Trophoblast cell (in vitro differentiated cells and primary cell): ENCODE measurements around the gene TPST1.
A peak's percentile ranks its signal among the peaks of the same experiment; 100 is the strongest.
"Not testable (repeated sequence)": the region's sequence is repeated elsewhere in the genome, so short reads cannot be mapped to it uniquely, and the experiment has no call there.

Experiments used
- DNase-seq, 2 donors: peaks; one replicate each; pipeline ENCODE4 v3.0.0-alpha.2; 2016
- H2AFZ ChIP-seq: 2 replicates; pipeline ENCODE4 v1.6.1; 2013; ENCODE audit warnings: low read length, moderate library complexity, mild to moderate bottlenecking; ENCODE audit not compliant: insufficient read depth, poor library complexity
- H2AK5ac ChIP-seq: 2 replicates; pipeline ENCODE4 v1.6.1; 2013; ENCODE audit warnings: mild to moderate bottlenecking, low read length
- H2BK120ac ChIP-seq: 2 replicates; pipeline ENCODE4 v1.6.1; 2013; ENCODE audit warnings: low read length, mild to moderate bottlenecking, moderate library complexity; ENCODE audit not compliant: insufficient read depth, poor library complexity
- H2BK12ac ChIP-seq: 2 replicates; pipeline ENCODE4 v1.6.1; 2013; ENCODE audit warnings: mild to moderate bottlenecking, low read length, moderate library complexity
- H2BK5ac ChIP-seq: 2 replicates; pipeline ENCODE4 v1.6.1; 2013; ENCODE audit warnings: low read length, low read depth, moderate library complexity, mild to moderate bottlenecking; ENCODE audit not compliant: poor library complexity
- H3K14ac ChIP-seq: 2 replicates; pipeline ENCODE4 v1.6.1; 2013; ENCODE audit warnings: mild to moderate bottlenecking, low read length
- H3K18ac ChIP-seq: 2 replicates; pipeline ENCODE4 v1.6.1; 2013; ENCODE audit warnings: mild to moderate bottlenecking, low read length
- H3K23ac ChIP-seq: 2 replicates; pipeline ENCODE4 v1.6.1; 2013; ENCODE audit warnings: low read length
- H3K27ac ChIP-seq: 2 replicates; pipeline ENCODE4 v1.5.1; 2013; ENCODE audit warnings: low read depth, mild to moderate bottlenecking, inconsistent platforms, low read length, moderate library complexity
- H3K27me3 ChIP-seq: 2 replicates; pipeline ENCODE4 v1.6.1; 2013; ENCODE audit warnings: inconsistent platforms, mild to moderate bottlenecking, low read length, moderate library complexity; ENCODE audit not compliant: insufficient read depth
- H3K36me3 ChIP-seq, 2 experiments: 1 replicate in 1 of 2; 2 replicates in 1 of 2; pipeline ENCODE4 v1.6.1; 2013; ENCODE audit warnings: low read length in 2 of 2, mild to moderate bottlenecking in 2 of 2, moderate library complexity in 1 of 2; ENCODE audit not compliant: insufficient read depth in 2 of 2, control insufficient read depth in 1 of 2
- H3K4ac ChIP-seq: 2 replicates; pipeline ENCODE4 v1.6.1; 2013; ENCODE audit warnings: low read depth, mild to moderate bottlenecking, low read length, moderate library complexity
- H3K4me1 ChIP-seq, 2 experiments: 1 replicate in 1 of 2; 2 replicates in 1 of 2; pipeline ENCODE4 v1.6.1; 2013; ENCODE audit warnings: low read length in 2 of 2, mild to moderate bottlenecking in 2 of 2, moderate library complexity in 1 of 2; ENCODE audit not compliant: insufficient read depth in 2 of 2, control insufficient read depth in 1 of 2
- H3K4me2 ChIP-seq: 2 replicates; pipeline ENCODE4 v1.6.1; 2013; ENCODE audit warnings: inconsistent platforms, mild to moderate bottlenecking, low read length, moderate library complexity
- H3K4me3 ChIP-seq: 2 replicates; pipeline ENCODE4 v1.5.1; 2013; ENCODE audit warnings: mild to moderate bottlenecking, low read depth, low read length, inconsistent platforms
- H3K79me1 ChIP-seq: one replicate; pipeline ENCODE4 v1.6.1; 2013; ENCODE audit warnings: low read length
- H3K79me2 ChIP-seq: 2 replicates; pipeline ENCODE4 v1.6.1; 2013; ENCODE audit warnings: low read length, mild to moderate bottlenecking; ENCODE audit not compliant: control insufficient read depth, insufficient read depth, poor library complexity
- H3K9ac ChIP-seq: 2 replicates; pipeline ENCODE4 v1.6.1; 2013; ENCODE audit warnings: mild to moderate bottlenecking, low read length
- H3K9me3 ChIP-seq: 2 replicates; pipeline ENCODE4 v1.6.1; 2013; ENCODE audit warnings: low read depth, mild to moderate bottlenecking, control low read depth, inconsistent platforms, low read length; ENCODE audit not compliant: insufficient read depth
- H4K12ac ChIP-seq: 2 replicates; pipeline ENCODE4 v1.6.1; 2013; ENCODE audit warnings: low read depth, mild to moderate bottlenecking, low read length, moderate library complexity
- H4K8ac ChIP-seq: 2 replicates; pipeline ENCODE4 v1.6.1; 2013; ENCODE audit warnings: low read depth, mild to moderate bottlenecking, low read length, moderate library complexity
- H4K91ac ChIP-seq: one replicate; pipeline ENCODE4 v1.6.1; 2013; ENCODE audit warnings: low read depth, mild to moderate bottlenecking, low read length, moderate library complexity
- WGBS: extraction: QIAGEN DNeasy Blood & Tissue Kit; methylation state at CpG from one replicate; pipeline ENCODE4 v1.1.7; 2013; ENCODE audit warnings: missing lambda C conversion rate; ENCODE audit not compliant: insufficient read length, insufficient coverage; ENCODE audit errors: extremely low coverage; 5-methylcytosine and 5-hydroxymethylcytosine counted together

Gene TPST1

GRCh38 chr7:66374141-66374840, 169.2 kb downstream of the TPST1 start:
- H2AFZ ChIP-seq, H2BK12ac ChIP-seq, H4K8ac ChIP-seq, H2BK5ac ChIP-seq, H3K4me3 ChIP-seq, H3K4me1 ChIP-seq, DNase-seq, H3K9me3 ChIP-seq, H3K27ac ChIP-seq, H2AK5ac ChIP-seq, H3K14ac ChIP-seq, H4K12ac ChIP-seq, H2BK120ac ChIP-seq, H4K91ac ChIP-seq, H3K79me2 ChIP-seq, H3K4ac ChIP-seq, H3K36me3 ChIP-seq, H3K79me1 ChIP-seq, H3K23ac ChIP-seq, H3K9ac ChIP-seq, H3K27me3 ChIP-seq, H3K4me2 ChIP-seq, H3K18ac ChIP-seq: not testable (repeated sequence)
- no CpG with 5 or more reads among the region's 5 CpGs for WGBS

- H3K18ac ChIP-seq: no peak overlapping the region
- no peak overlapping the region for H4K8ac ChIP-seq
- H3K4ac ChIP-seq: no peak overlapping the region
- H3K9ac ChIP-seq: no peak overlapping the region
- H3K4me3 ChIP-seq: no peak overlapping the region
- DNase-seq: no peak
- no peaks in the 10 kb centered on the region for H3K4me1 ChIP-seq
- no peak overlapping the region for H2BK12ac ChIP-seq
- no CpG with 5 or more reads among the region's 45 CpGs for WGBS
- no peaks in the 10 kb centered on the region for H3K79me1 ChIP-seq
- no peak overlapping the region for H3K4me2 ChIP-seq
- H2BK120ac ChIP-seq: no peak overlapping the region
- no peak overlapping the region for H2AFZ ChIP-seq
- H3K14ac ChIP-seq: no peak overlapping the region
- no peak overlapping the region for H2BK5ac ChIP-seq
- no peak overlapping the region for H3K27ac ChIP-seq
- H3K27me3 ChIP-seq: no peaks in the 10 kb centered on the region
- H3K79me2 ChIP-seq: no peaks in the 10 kb centered on the region
- peak overlapping the region; percentile 12 for H4K12ac ChIP-seq
- no peak overlapping the region for H2AK5ac ChIP-seq
- peaks cover 3 to 10% of the 10 kb centered on the region in 2 experiments for H3K36me3 ChIP-seq
- no peak overlapping the region for H4K91ac ChIP-seq
- H3K23ac ChIP-seq: no peak overlapping the region
- no peaks in the 10 kb centered on the region for H3K9me3 ChIP-seq
Measured at GRCh38 chr7:66376264-66376945, 171.3 kb downstream of the TPST1 start.

DNA sequence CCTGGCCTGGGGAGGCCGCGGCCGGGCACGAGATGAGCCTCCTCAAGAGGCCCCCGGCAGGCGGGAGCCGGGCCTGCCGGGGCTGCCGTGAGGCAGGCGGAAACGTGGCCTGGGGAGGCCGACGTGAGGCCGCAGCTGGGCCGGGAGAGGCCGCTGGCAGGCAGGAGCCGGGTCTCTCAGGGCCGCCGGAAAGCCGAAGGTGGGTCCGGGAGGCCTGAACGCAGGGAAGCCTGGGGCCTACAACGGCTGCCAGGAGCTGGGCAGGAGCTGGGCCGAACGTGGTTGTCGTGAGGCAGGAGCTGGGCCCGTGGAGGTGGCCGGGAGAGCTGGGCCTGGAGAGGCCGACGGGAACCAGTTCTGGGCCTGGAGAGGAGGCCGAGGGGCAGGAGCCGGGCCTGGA, 171.9 kb downstream of the TPST1 start:
- no peak for DNase-seq
- Histone ChIP-seq H2AFZ (no peak overlapping the region), H4K12ac (no peak overlapping the region), H3K27ac (no peak overlapping the region), H3K4me1 (no peaks in the 10 kb centered on the region), H3K4me3 (no peak overlapping the region), H3K9ac (no peak overlapping the region), H3K36me3 (peaks cover 3 to 10% of the 10 kb centered on the region in 2 experiments), H3K4me2 (no peak overlapping the region), H3K4ac (no peak overlapping the region), H3K9me3 (no peaks in the 10 kb centered on the region), H2BK5ac (no peak overlapping the region), H3K79me1 (no peaks in the 10 kb centered on the region), H2BK12ac (no peak overlapping the region), H3K79me2 (no peaks in the 10 kb centered on the region), H3K27me3 (no peaks in the 10 kb centered on the region), H4K91ac (no peak overlapping the region), H3K18ac (no peak overlapping the region), H2AK5ac (no peak overlapping the region), H2BK120ac (no peak overlapping the region), H3K23ac (no peak overlapping the region), H3K14ac (no peak overlapping the region), H4K8ac (no peak overlapping the region)
- no CpG with 5 or more reads among the region's 32 CpGs for WGBS

DNA sequence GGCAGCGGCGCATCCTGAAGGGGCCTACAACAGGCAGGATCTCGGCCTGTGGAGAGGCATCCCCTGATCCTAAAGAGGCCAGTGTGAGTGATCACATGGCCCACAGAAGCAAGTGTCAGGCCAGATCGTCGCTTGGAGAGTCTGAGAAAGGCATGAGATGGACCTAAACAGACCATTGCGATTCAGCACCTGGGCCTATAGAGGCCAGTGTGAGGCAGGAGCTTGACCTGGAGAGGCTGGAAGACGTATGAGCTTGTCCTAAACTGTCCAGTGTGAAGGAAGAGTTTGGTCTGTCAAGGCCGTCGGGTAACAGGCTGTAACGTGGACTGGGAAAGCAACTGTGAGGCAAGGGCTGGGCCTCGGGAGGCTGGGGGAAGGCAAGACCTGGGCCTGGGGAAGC, 172.6 kb downstream of the TPST1 start:
- Histone ChIP-seq H3K18ac (no peak overlapping the region), H3K23ac (no peak overlapping the region), H2BK12ac (no peak overlapping the region), H4K12ac (no peak overlapping the region), H3K79me1 (no peaks in the 10 kb centered on the region), H2BK5ac (no peak overlapping the region), H4K8ac (no peak overlapping the region), H2AK5ac (no peak overlapping the region), H4K91ac (no peak overlapping the region), H3K9me3 (no peaks in the 10 kb centered on the region), H3K27me3 (no peaks in the 10 kb centered on the region), H2AFZ (no peak overlapping the region), H3K9ac (no peak overlapping the region), H3K4ac (no peak overlapping the region), H3K36me3 (peaks cover 3 to 10% of the 10 kb centered on the region in 2 experiments), H2BK120ac (no peak overlapping the region), H3K79me2 (no peaks in the 10 kb centered on the region), H3K14ac (no peak overlapping the region), H3K4me2 (no peak overlapping the region), H3K4me1 (no peaks in the 10 kb centered on the region), H3K27ac (no peak overlapping the region), H3K4me3 (no peak overlapping the region)
- no CpG with 5 or more reads among the region's 11 CpGs for WGBS
- DNase-seq: no peak
